Sigmoid colon (tissue), 4 donors: ENCODE measurements around the gene MBIP.

Source experiments
- EP300 ChIP-seq, 4 donors: sonication (generic); formaldehyde crosslinking; IDR thresholded peaks; one replicate each; pipeline ENCODE4 v1.6.1; 2017; ENCODE audit warnings: antibody characterized with exemption in 4 of 4
- POLR2A ChIP-seq, 2 donors: fragments of 450-650 bp; IDR thresholded peaks; one replicate each; pipeline ENCODE4 v1.6.1; 2016; ENCODE audit warnings: antibody characterized with exemption in 2 of 2, mild to moderate bottlenecking in 2 of 2, moderate library complexity in 2 of 2
- POLR2AphosphoS5 ChIP-seq, 4 donors: sonication (generic); formaldehyde crosslinking; IDR thresholded peaks; one replicate each; pipeline ENCODE4 v1.6.1; 2017; ENCODE audit warnings: antibody characterized with exemption in 4 of 4
- TF ChIP-seq, protein P1 (sequence below), 4 experiments: fragments of 450-650 bp in 3 of 4; fragments of 200-600 bp in 1 of 4; IDR thresholded peaks; one replicate each; pipeline ENCODE4 v1.5.1; 2016 to 2019; ENCODE audit warnings: antibody characterized with exemption in 4 of 4, mild to moderate bottlenecking in 3 of 4, moderate library complexity in 2 of 4

DNA sequence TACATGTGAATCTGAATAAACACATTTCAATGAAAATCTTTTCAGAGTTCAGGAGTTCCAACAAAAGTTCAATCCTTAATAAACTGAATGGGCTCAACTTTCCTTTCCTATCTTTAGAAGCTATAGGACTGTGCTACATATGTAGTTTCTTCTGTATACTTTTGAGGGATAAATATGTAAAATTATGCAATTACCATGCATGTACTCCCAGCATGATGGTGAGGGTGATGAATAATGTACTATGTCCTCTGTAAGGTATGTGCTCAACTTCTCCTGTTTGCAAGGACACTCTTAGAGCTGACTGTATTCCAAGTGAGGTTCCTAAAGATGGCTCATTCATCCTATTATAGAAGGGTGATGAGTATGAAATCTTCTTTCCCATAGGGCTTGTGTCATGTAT, 15.5 kb downstream of the MBIP start:
- TF ChIP-seq, protein P1, sequence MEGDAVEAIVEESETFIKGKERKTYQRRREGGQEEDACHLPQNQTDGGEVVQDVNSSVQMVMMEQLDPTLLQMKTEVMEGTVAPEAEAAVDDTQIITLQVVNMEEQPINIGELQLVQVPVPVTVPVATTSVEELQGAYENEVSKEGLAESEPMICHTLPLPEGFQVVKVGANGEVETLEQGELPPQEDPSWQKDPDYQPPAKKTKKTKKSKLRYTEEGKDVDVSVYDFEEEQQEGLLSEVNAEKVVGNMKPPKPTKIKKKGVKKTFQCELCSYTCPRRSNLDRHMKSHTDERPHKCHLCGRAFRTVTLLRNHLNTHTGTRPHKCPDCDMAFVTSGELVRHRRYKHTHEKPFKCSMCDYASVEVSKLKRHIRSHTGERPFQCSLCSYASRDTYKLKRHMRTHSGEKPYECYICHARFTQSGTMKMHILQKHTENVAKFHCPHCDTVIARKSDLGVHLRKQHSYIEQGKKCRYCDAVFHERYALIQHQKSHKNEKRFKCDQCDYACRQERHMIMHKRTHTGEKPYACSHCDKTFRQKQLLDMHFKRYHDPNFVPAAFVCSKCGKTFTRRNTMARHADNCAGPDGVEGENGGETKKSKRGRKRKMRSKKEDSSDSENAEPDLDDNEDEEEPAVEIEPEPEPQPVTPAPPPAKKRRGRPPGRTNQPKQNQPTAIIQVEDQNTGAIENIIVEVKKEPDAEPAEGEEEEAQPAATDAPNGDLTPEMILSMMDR (IDR thresholded peaks at IDR 0.05), result no peak
- no peak for TF ChIP-seq EP300 (IDR thresholded peaks at IDR 0.05)
- no peak for TF ChIP-seq POLR2AphosphoS5 (IDR thresholded peaks at IDR 0.05)
- TF ChIP-seq POLR2A (IDR thresholded peaks at IDR 0.05), result no peak
